GM12873 (cell line): ENCODE results near the gene CTSZ.

Source experiments
- CTCF ChIP-seq: IDR thresholded peaks from 2 replicates; pipeline ENCODE4 v1.5.1; 2012; ENCODE audit warnings: low read depth, mild to moderate bottlenecking, moderate library complexity, low read length, control low read depth; ENCODE audit not compliant: insufficient read depth; ENCODE audit errors: missing control alignments

CTSZ gene

GRCh38 chr20:58985656-58986055 is 21.4 kb downstream of the CTSZ start:
- no peak for TF ChIP-seq CTCF

GRCh38 chr20:58984691-58985090 is 22.4 kb downstream of the CTSZ start:
- no peak for TF ChIP-seq CTCF

- TF ChIP-seq CTCF: no peak
Observed at GRCh38 chr20:58982406-58983114, 24.5 kb downstream of the CTSZ start.

- no peak for TF ChIP-seq CTCF
Observed at GRCh38 chr20:58981628-58982364, 25.3 kb downstream of the CTSZ start.

- TF ChIP-seq CTCF: no peak
Observed at GRCh38 chr20:58980711-58981627, 26.1 kb downstream of the CTSZ start, which contains the start of gene NELFCD. Gene NELFCD, plus strand, starts transcription at chr20:58981256. Its CDS starts 54 bp downstream, at chr20:58981310.

- no peak for TF ChIP-seq CTCF
Observed at GRCh38 chr20:58978351-58979190, 28.5 kb downstream of the CTSZ start.
